GM12878 (cell line): ENCODE data around the gene SMIM20. TPM values are rescaled to one million over a fixed set of nuclear protein-coding genes. Genes with fewer than 3 reads are reported as not detected.

Experiments
- ATAC-seq: fragments of 200-7000 bp; cut with Tn5 transposase; 3 replicates; pipeline ENCODE4 v1.9.1; 2020; ENCODE audit warnings: mild to moderate bottlenecking, moderate library complexity
- BruUV-seq: library from RNA; stranded (reverse); fragments of 400-500 nt; replicated peaks from 2 replicates; lab custom pipeline; 2021; lab: Mats Ljungman, UMichigan
- CTCF ChIA-PET: fragments of 300-600 bp; sonication (Branson Sonifier 250); formaldehyde crosslinking; extraction: SDS; loops from one replicate; lab custom pipeline; 2021; ENCODE audit warnings: inconsistent platforms; lab: Yijun Ruan, JAX
- POLR2A ChIA-PET: fragments of 350-600 bp; formaldehyde crosslinking; extraction: SDS; loops from one replicate; lab custom pipeline; 2021; ENCODE audit warnings: inconsistent platforms; lab: Charles Lee
- RAD21 ChIA-PET: fragments of 300-600 bp; sonication (Branson Sonifier 250); formaldehyde crosslinking; loops from one replicate; lab custom pipeline; 2023; ENCODE audit warnings: antibody characterized with exemption; ENCODE audit not compliant: unreplicated experiment; lab: Charles Lee
- SMC1A ChIA-PET: fragments of 300-600 bp; sonication (Branson Sonifier 250); formaldehyde crosslinking; loops from one replicate; lab custom pipeline; 2023; ENCODE audit not compliant: unreplicated experiment, uncharacterized antibody; lab: Charles Lee
- DNase-seq: peaks from one replicate; pipeline ENCODE4 v3.0.0-alpha.2; 2011; ENCODE audit warnings: low read depth, low spot score
- FAIRE-seq: peaks from 3 replicates; lab custom pipeline; 2011; peaks lifted over from hg19 to GRCh38; lab: Jason Lieb, UNC
- H2AFZ ChIP-seq: 2 replicates; pipeline ENCODE4 v1.6.0; 2011; ENCODE audit warnings: low read depth, low read length, control low read depth; ENCODE audit not compliant: control insufficient read depth
- H3K27ac ChIP-seq: 2 replicates; pipeline ENCODE4 v1.5.1; 2011; ENCODE audit warnings: control low read depth; ENCODE audit not compliant: control insufficient read depth, insufficient read depth
- H3K27me3 ChIP-seq, 2 experiments: replicated peaks in 1 of 2; 2 replicates each; pipeline versions ENCODE4 v1.6.0 to v1.6.1; 2011; ENCODE audit warnings: low read length in 1 of 2; ENCODE audit not compliant: control insufficient read depth in 2 of 2, insufficient read depth in 2 of 2
- H3K36me3 ChIP-seq, 2 experiments: 2 replicates each; pipeline ENCODE4 v1.5.1; 2011; ENCODE audit warnings: low read length in 1 of 2; ENCODE audit not compliant: control insufficient read depth in 2 of 2, insufficient read depth in 2 of 2
- H3K4me1 ChIP-seq: 2 replicates; pipeline ENCODE4 v1.6.1; 2011; ENCODE audit warnings: mild to moderate bottlenecking, low read length, moderate library complexity, mixed read lengths; ENCODE audit not compliant: control insufficient read depth, insufficient read depth
- H3K4me2 ChIP-seq: 2 replicates; pipeline ENCODE4 v1.6.0; 2011; ENCODE audit warnings: control low read depth; ENCODE audit not compliant: control insufficient read depth, insufficient read depth
- H3K4me3 ChIP-seq: fragments of 200-600 bp; sonication (generic); 2 replicates; pipeline ENCODE4 v1.5.1; 2016
- H3K79me2 ChIP-seq: 2 replicates; pipeline ENCODE4 v1.6.0; 2011; ENCODE audit warnings: low read length; ENCODE audit not compliant: control insufficient read depth, insufficient read depth
- H3K9ac ChIP-seq: 2 replicates; pipeline ENCODE4 v1.8.0; 2011; ENCODE audit warnings: low read length, control low read depth, mixed read lengths; ENCODE audit not compliant: control insufficient read depth, insufficient read depth
- H3K9me3 ChIP-seq: replicated peaks from 3 replicates; pipeline ENCODE4 v1.5.1; 2011; ENCODE audit warnings: mild to moderate bottlenecking, low read length; ENCODE audit not compliant: control insufficient read depth, insufficient read depth
- H4K20me1 ChIP-seq: 2 replicates; pipeline ENCODE4 v1.6.0; 2011; ENCODE audit not compliant: control insufficient read depth, insufficient read depth
- BHLHE40 ChIP-seq, 2 experiments: fragments of 450-650 bp in 1 of 2; IDR thresholded peaks; 2 replicates each; pipeline ENCODE4 v1.6.1; 2011 to 2017; ENCODE audit warnings: low read depth in 2 of 2, borderline replicate concordance in 1 of 2, improper control_type of control experiment in 1 of 2, low read length in 1 of 2, mild to moderate bottlenecking in 1 of 2
- HCFC1 ChIP-seq: fragments of 150-350 bp; IDR thresholded peaks from 2 replicates; pipeline ENCODE4 v1.6.1; 2014; ENCODE audit warnings: low read length
- MYB ChIP-seq: fragments of 150-350 bp; IDR thresholded peaks from 2 replicates; pipeline ENCODE4 v1.6.1; 2014; ENCODE audit warnings: mild to moderate bottlenecking, low read depth, low read length, borderline replicate concordance
- NRF1 ChIP-seq: conservative IDR thresholded peaks from 2 replicates; pipeline ENCODE4 v1.6.1; 2011; ENCODE audit warnings: mild to moderate bottlenecking, low read depth, low read length, improper control_type of control experiment
- PAX8 ChIP-seq: fragments of 450-650 bp; IDR thresholded peaks from 2 replicates; pipeline ENCODE4 v1.6.1; 2017; ENCODE audit warnings: mild to moderate bottlenecking, moderate library complexity
- RFX5 ChIP-seq: IDR thresholded peaks from 2 replicates; pipeline ENCODE4 v1.6.1; 2011; ENCODE audit warnings: low read depth, low read length, improper control_type of control experiment
- SUPT20H ChIP-seq: IDR thresholded peaks from 2 replicates; pipeline ENCODE4 v1.6.1; 2011; ENCODE audit warnings: low read depth, mild to moderate bottlenecking, low read length, moderate library complexity, borderline replicate concordance; ENCODE audit not compliant: control insufficient read depth
- TCF7 ChIP-seq: IDR thresholded peaks from 2 replicates; pipeline ENCODE4 v1.6.1; 2014; ENCODE audit warnings: antibody characterized with exemption, borderline replicate concordance
- ZNF384 ChIP-seq: IDR thresholded peaks from 2 replicates; pipeline ENCODE4 v1.6.1; 2012; ENCODE audit warnings: low read depth, mild to moderate bottlenecking, low read length, improper control_type of control experiment, borderline replicate concordance
- WGBS: methylation state at CpG from one replicate; pipeline ENCODE4 v1.1.6; 2016; ENCODE audit warnings: low lambda C conversion rate; ENCODE audit not compliant: insufficient replicate concordance, insufficient coverage; ENCODE audit errors: missing lambda C conversion rate; 5-methylcytosine and 5-hydroxymethylcytosine counted together
- in situ Hi-C: fragments of 300-500 bp; cut with MboI; formaldehyde crosslinking; loops from 9 replicates; pipeline ENCODE4 v1.14.3; 2018; ENCODE audit warnings: mixed read lengths
- intact Hi-C: fragments of 100-400 bp; cut with micrococcal nuclease; formaldehyde crosslinking; loops from one replicate; pipeline ENCODE4 v1.14.2; 2022; ENCODE audit not compliant: unreplicated experiment
- polyA plus RNA-seq, 11 experiments: library from polyadenylated mRNA; depleted of rRNA in 4 of 11; unstranded in 6 of 11; stranded (reverse) in 5 of 11; fragments of >200 nt; fragmentation: Nextera tagmentation in 4 of 11; fragmentation: Illumina TruSeq in 1 of 11; extraction: Ambion mirVana in 4 of 11; extraction: Trizol in 1 of 11; gene quantifications; 1 replicate in 1 of 11; 2 replicates in 10 of 11; pipeline versions ENCODE4 v1.2.1 to v1.2.3, GENCODE V29; 2011 to 2016; ENCODE audit warnings: inconsistent platforms in 2 of 11, missing spikeins in 2 of 11, low read depth in 1 of 11
- total RNA-seq, 4 experiments: library from RNA; depleted of rRNA in 3 of 4; stranded (reverse); fragments of >200 nt in 3 of 4; fragmentation: Illumina TruSeq in 1 of 4; extraction: Trizol in 1 of 4; gene quantifications; 2 replicates each; pipeline versions ENCODE4 v1.2.1 to v1.2.3, GENCODE V29; 2013 to 2021

The SMIM20 gene
- total and polyA plus RNA-seq, 10 of the 15 experiments (the other 5 are each of a cell fraction or from before 2014, with no cell fraction given) = 17.3 to 38.0 (median 28.8) TPM

GRCh38 chr4:25936696-25937095, 22.7 kb downstream of the SMIM20 start (continued):
- TF ChIP-seq PAX8 (no peak), TCF7 (no peak), BHLHE40 (IDR thresholded peaks at IDR 0.05; ENCODE audit: borderline replicate concordance in 1 of 2, low read depth in 2 of 2, low read length in 1 of 2) (no peak), RFX5 (no peak), HCFC1 (no peak), MYB (no peak)

GRCh38 chr4:25937801-25938200, 23.8 kb downstream of the SMIM20 start:
- H3K4me3 ChIP-seq = 0 out of 2 replicates have a peak overlapping the region, but pooled peaks have one; percentile 37
- SMC1A ChIA-PET = interaction anchor here (1.4 to 2.4 kb wide), 4 partner anchors 13 to 78 kb away, joined by 4 to 8 read pairs (median 4); no protein-coding TSS in a partner anchor
- CTCF ChIA-PET = interaction anchor here (2.4 kb wide), 1 partner anchor 51 kb away, joined by 7 read pairs; no protein-coding TSS in a partner anchor

More at GRCh38 chr4:25937801-25938200, 23.8 kb downstream of the SMIM20 start:
- H4K20me1 ChIP-seq = no peaks in the 10 kb centered on the region
- TF ChIP-seq SUPT20H = no peak
- no peak for TF ChIP-seq NRF1
- TF ChIP-seq ZNF384 = 0 out of 2 replicates have a peak, but pooled peaks have one; percentile 12
- no peaks in the 10 kb centered on the region for H3K9me3 ChIP-seq
- BruUV-seq = no TSS peak
- DNase-seq = no peak
- no peaks in the 10 kb centered on the region for H3K27me3 ChIP-seq
- H2AFZ ChIP-seq = no peak overlapping the region
- H3K4me2 ChIP-seq = peak overlapping the region; percentile 46
- POLR2A ChIA-PET = interaction anchor here (1.8 kb wide), 1 partner anchor 10 kb away, joined by 6 read pairs; no protein-coding TSS in a partner anchor
- intact Hi-C loops = loop anchor here (1.0 kb wide), 1 partner anchor 24 kb away; the partner anchor contains the start of gene SMIM20
- RAD21 ChIA-PET = interaction anchor here (0.6 to 1.6 kb wide), 3 partner anchors 22 to 137 kb away, joined by 3 to 5 read pairs (median 3); no protein-coding TSS in a partner anchor
- peak; percentile 20; the same call in 2 of the 3 replicates for ATAC-seq
- WGBS = 95% methylated on average over 1 of the region's 1 CpG
- FAIRE-seq = no peak
- in situ Hi-C loops = no loop called here
- H3K36me3 ChIP-seq = no peaks in the 10 kb centered on the region
- no peaks in the 10 kb centered on the region for H3K79me2 ChIP-seq
- no peak overlapping the region for H3K9ac ChIP-seq
- no peak overlapping the region for H3K27ac ChIP-seq
- H3K4me1 ChIP-seq = peaks cover 11% of the 10 kb centered on the region; the same call in 1 of the 2 replicates
